ENCODE results near the gene CDK14. TPM values are rescaled to one million over a fixed set of nuclear protein-coding genes. Genes with fewer than 3 reads are reported as not detected.

The CDK14 gene
- total RNA-seq, 2 experiments from 2014 or later, result not detected

GRCh38 chr7:91182819-91183764 is 587.0 kb downstream of the CDK14 start:
- H3K9me3 Mint-ChIP-seq, result no peaks in the 10 kb centered on the region
- no peak overlapping the region for H3K27ac Mint-ChIP-seq
- no peak for DNase-seq
- H3K4me3 Mint-ChIP-seq, result no peak overlapping the region
- CTCF ChIA-PET, result no interaction called here
- H3K27me3 Mint-ChIP-seq, result no peaks in the 10 kb centered on the region
- H3K4me1 Mint-ChIP-seq, result no peaks in the 10 kb centered on the region
- POLR2A ChIA-PET, result no interaction called here
- no peaks in the 10 kb centered on the region for H3K36me3 Mint-ChIP-seq (ENCODE audit: low read depth)

- H3K36me3 Mint-ChIP-seq (ENCODE audit: low read depth), result no peaks in the 10 kb centered on the region
- CTCF ChIA-PET, result no interaction called here
Observed at GRCh38 chr7:91185771-91186170, 589.6 kb downstream of the CDK14 start.

GRCh38 chr7:91187061-91187460 is 590.9 kb downstream of the CDK14 start:
- H3K36me3 Mint-ChIP-seq (ENCODE audit: low read depth), result no peaks in the 10 kb centered on the region
- H3K27ac Mint-ChIP-seq, result no peak overlapping the region
- H3K27me3 Mint-ChIP-seq, result no peaks in the 10 kb centered on the region
- no peak overlapping the region for H3K4me3 Mint-ChIP-seq
- CTCF ChIA-PET, result no interaction called here
- no peaks in the 10 kb centered on the region for H3K4me1 Mint-ChIP-seq
- no peak for DNase-seq
- no peaks in the 10 kb centered on the region for H3K9me3 Mint-ChIP-seq
- POLR2A ChIA-PET, result no interaction called here

More at GRCh38 chr7:91185771-91186170, 589.6 kb downstream of the CDK14 start:
- no peaks in the 10 kb centered on the region for H3K27me3 Mint-ChIP-seq
- H3K4me3 Mint-ChIP-seq, result no peak overlapping the region
- POLR2A ChIA-PET, result no interaction called here
- H3K27ac Mint-ChIP-seq, result no peak overlapping the region
- no peak for DNase-seq
- H3K4me1 Mint-ChIP-seq, result no peaks in the 10 kb centered on the region
- no peaks in the 10 kb centered on the region for H3K9me3 Mint-ChIP-seq

GRCh38 chr7:91191771-91192170 is 595.6 kb downstream of the CDK14 start:
- ChIA-PET POLR2A (no interaction called here), CTCF (no interaction called here)
- no peak for DNase-seq
- H3K27ac Mint-ChIP-seq, result no peak overlapping the region
- no peaks in the 10 kb centered on the region for H3K9me3 Mint-ChIP-seq
- H3K27me3 Mint-ChIP-seq, result no peaks in the 10 kb centered on the region
- no peaks in the 10 kb centered on the region for H3K36me3 Mint-ChIP-seq (ENCODE audit: low read depth)
- H3K4me1 Mint-ChIP-seq, result no peaks in the 10 kb centered on the region
- no peak overlapping the region for H3K4me3 Mint-ChIP-seq

GRCh38 chr7:91193141-91193540 is 597.0 kb downstream of the CDK14 start:
- Mint-ChIP-seq H3K4me1 (no peaks in the 10 kb centered on the region), H3K4me3 (no peak overlapping the region), H3K36me3 (ENCODE audit: low read depth) (no peaks in the 10 kb centered on the region), H3K27ac (no peak overlapping the region), H3K27me3 (no peaks in the 10 kb centered on the region), H3K9me3 (no peaks in the 10 kb centered on the region)
- ChIA-PET CTCF (no interaction called here), POLR2A (no interaction called here)
- no peak for DNase-seq

- ChIA-PET POLR2A (no interaction called here), CTCF (no interaction called here)
- Mint-ChIP-seq H3K4me1 (no peaks in the 10 kb centered on the region), H3K9me3 (no peaks in the 10 kb centered on the region), H3K36me3 (ENCODE audit: low read depth) (no peaks in the 10 kb centered on the region), H3K27me3 (no peaks in the 10 kb centered on the region), H3K27ac (no peak overlapping the region), H3K4me3 (no peak overlapping the region)
- DNase-seq, result no peak
Observed at GRCh38 chr7:91194841-91195240, 598.7 kb downstream of the CDK14 start.

GRCh38 chr7:91196058-91196457 is 599.9 kb downstream of the CDK14 start:
- POLR2A ChIA-PET, result no interaction called here
- H3K9me3 Mint-ChIP-seq, result no peaks in the 10 kb centered on the region
- H3K4me3 Mint-ChIP-seq, result no peak overlapping the region
- no peak overlapping the region for H3K27ac Mint-ChIP-seq
- CTCF ChIA-PET, result no interaction called here
- no peaks in the 10 kb centered on the region for H3K4me1 Mint-ChIP-seq
- no peaks in the 10 kb centered on the region for H3K27me3 Mint-ChIP-seq
- DNase-seq, result no peak
- no peaks in the 10 kb centered on the region for H3K36me3 Mint-ChIP-seq (ENCODE audit: low read depth)

GRCh38 chr7:91198371-91198770 is 602.2 kb downstream of the CDK14 start:
- DNase-seq, result no peak
- CTCF ChIA-PET, result no interaction called here
- Mint-ChIP-seq H3K36me3 (ENCODE audit: low read depth) (no peaks in the 10 kb centered on the region), H3K9me3 (no peaks in the 10 kb centered on the region), H3K27me3 (no peaks in the 10 kb centered on the region), H3K4me1 (no peaks in the 10 kb centered on the region), H3K27ac (no peak overlapping the region), H3K4me3 (no peak overlapping the region)
- POLR2A ChIA-PET, result no interaction called here

- Mint-ChIP-seq H3K4me1 (no peaks in the 10 kb centered on the region), H3K27me3 (no peaks in the 10 kb centered on the region), H3K4me3 (no peak overlapping the region), H3K27ac (no peak overlapping the region), H3K9me3 (no peaks in the 10 kb centered on the region), H3K36me3 (ENCODE audit: low read depth) (no peaks in the 10 kb centered on the region)
- DNase-seq, result no peak
- CTCF ChIA-PET, result interaction anchor here (0.6 kb wide), 1 partner anchor 789 kb away, joined by 3 read pairs; no protein-coding TSS in a partner anchor
- POLR2A ChIA-PET, result no interaction called here
Observed at GRCh38 chr7:91199601-91200000, 603.5 kb downstream of the CDK14 start.

GRCh38 chr7:91201442-91202113 is 605.5 kb downstream of the CDK14 start:
- Mint-ChIP-seq H3K27me3 (no peaks in the 10 kb centered on the region), H3K4me3 (no peak overlapping the region), H3K36me3 (ENCODE audit: low read depth) (no peaks in the 10 kb centered on the region), H3K27ac (no peak overlapping the region), H3K4me1 (no peaks in the 10 kb centered on the region), H3K9me3 (no peaks in the 10 kb centered on the region)
- DNase-seq, result no peak
- ChIA-PET CTCF (no interaction called here), POLR2A (no interaction called here)

GRCh38 chr7:91206361-91206960 is 610.3 kb downstream of the CDK14 start:
- no peaks in the 10 kb centered on the region for H3K9me3 Mint-ChIP-seq
- ChIA-PET CTCF (interaction anchor here (0.6 kb wide), 1 partner anchor 12 kb away, joined by 3 read pairs; no protein-coding TSS in a partner anchor), POLR2A (no interaction called here)
- no peak overlapping the region for H3K4me3 Mint-ChIP-seq
- no peaks in the 10 kb centered on the region for H3K36me3 Mint-ChIP-seq (ENCODE audit: low read depth)
- no peaks in the 10 kb centered on the region for H3K4me1 Mint-ChIP-seq
- no peak for DNase-seq
- H3K27me3 Mint-ChIP-seq, result no peaks in the 10 kb centered on the region
- no peak overlapping the region for H3K27ac Mint-ChIP-seq

- Mint-ChIP-seq H3K27me3 (no peaks in the 10 kb centered on the region), H3K4me3 (no peak overlapping the region), H3K36me3 (ENCODE audit: low read depth) (no peaks in the 10 kb centered on the region), H3K4me1 (no peaks in the 10 kb centered on the region), H3K27ac (no peak overlapping the region), H3K9me3 (no peaks in the 10 kb centered on the region)
- CTCF ChIA-PET, result no interaction called here
- no peak for DNase-seq
- POLR2A ChIA-PET, result no interaction called here
Observed at GRCh38 chr7:91212582-91212981, 616.5 kb downstream of the CDK14 start.

GRCh38 chr7:91226411-91226810 is 630.3 kb downstream of the CDK14 start:
- no peaks in the 10 kb centered on the region for H3K36me3 Mint-ChIP-seq (ENCODE audit: low read depth)
- ChIA-PET POLR2A (no interaction called here), CTCF (no interaction called here)
- no peaks in the 10 kb centered on the region for H3K9me3 Mint-ChIP-seq
- DNase-seq, result no peak
- no peaks in the 10 kb centered on the region for H3K4me1 Mint-ChIP-seq
- H3K27ac Mint-ChIP-seq, result no peak overlapping the region
- H3K27me3 Mint-ChIP-seq, result no peaks in the 10 kb centered on the region
- no peak overlapping the region for H3K4me3 Mint-ChIP-seq

Data from activated CD4-positive, alpha-beta T cell treated with anti-CD3 and anti-CD28 coated beads, Interleukin-2, amount 10 ng/mL, durations not matched to agents 7 days and 5 days (primary cell).